ENCODE results near the gene SV2C.

The SV2C gene

GRCh38 chr5:76166886-76167576 is 83.8 kb downstream of the SV2C start:
- no peak for DNase-seq

GRCh38 chr5:76169146-76169905 is 86.1 kb downstream of the SV2C start:
- no peak for DNase-seq

DNA sequence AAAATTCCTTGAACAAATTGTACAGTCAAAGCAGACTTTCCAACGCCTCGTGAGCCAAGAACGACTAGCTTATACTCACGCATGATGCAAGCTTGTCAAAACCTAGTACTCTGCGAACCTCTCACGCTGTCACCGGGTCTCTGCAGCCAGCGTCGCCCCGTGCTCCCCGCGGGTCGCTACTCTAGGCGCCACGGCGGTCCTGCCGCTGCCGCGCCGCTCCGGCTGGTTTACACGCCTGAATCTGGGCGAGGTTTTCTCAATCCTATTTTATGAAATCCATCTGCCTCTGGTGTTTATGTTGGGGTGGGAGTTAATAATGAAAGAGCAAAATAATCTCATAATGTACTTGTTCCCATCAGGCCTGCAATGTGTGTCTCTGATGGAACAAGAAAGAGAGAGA is 90.9 kb downstream of the SV2C start:
- DNase-seq = no peak

- DNase-seq = peak; percentile 15
Measured at GRCh38 chr5:76175051-76175666, 92.0 kb downstream of the SV2C start.

GRCh38 chr5:76175821-76176403 is 92.7 kb downstream of the SV2C start:
- no peak for DNase-seq

GRCh38 chr5:76177978-76178377 is 94.8 kb downstream of the SV2C start:
- DNase-seq = no peak

GRCh38 chr5:76178913-76179312 is 95.7 kb downstream of the SV2C start:
- DNase-seq = no peak

GRCh38 chr5:76180814-76181805 is 97.9 kb downstream of the SV2C start:
- DNase-seq = no peak

GRCh38 chr5:76187386-76187785 is 104.2 kb downstream of the SV2C start:
- DNase-seq = no peak

DNA sequence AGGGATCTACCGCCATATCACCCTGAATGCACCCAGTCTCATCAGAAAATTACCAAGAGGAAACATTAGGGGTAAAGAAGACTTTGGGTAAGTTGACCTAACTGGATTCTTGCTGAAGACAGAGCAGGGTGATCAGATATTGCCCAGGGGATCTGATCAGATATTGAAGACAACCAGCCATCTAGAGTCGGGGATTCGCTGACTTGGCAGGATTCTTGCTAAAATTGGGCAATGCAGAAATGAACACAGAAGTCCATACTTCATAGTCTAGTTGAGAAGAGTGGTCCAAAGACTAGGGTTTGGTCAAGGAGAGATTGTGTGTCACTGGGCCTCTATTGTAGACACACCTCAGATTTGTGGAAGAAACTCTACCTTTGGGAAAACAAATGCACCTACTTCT is 107.2 kb downstream of the SV2C start:
- DNase-seq = no peak

DNA sequence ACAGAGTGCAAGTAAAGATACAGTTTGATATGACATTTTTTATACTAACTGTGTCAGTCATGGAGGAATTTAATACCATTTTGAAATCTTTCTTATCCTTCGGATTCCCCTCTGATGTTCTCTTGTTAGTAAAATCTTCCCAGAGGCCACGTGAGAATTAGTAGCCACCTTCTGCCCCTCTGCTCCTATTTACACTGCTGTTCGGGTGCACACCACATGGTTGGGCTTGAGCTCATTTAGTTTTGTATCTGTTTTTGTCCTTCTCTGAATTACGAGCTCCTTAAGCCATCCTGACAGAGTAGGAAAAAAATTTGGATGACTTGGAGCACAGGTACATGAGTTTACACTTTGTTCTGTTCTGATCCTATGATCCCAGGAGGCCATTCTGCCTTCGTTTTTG is 109.7 kb downstream of the SV2C start:
- DNase-seq = no peak

GRCh38 chr5:76193635-76194034 is 110.5 kb downstream of the SV2C start:
- DNase-seq = no peak

DNA sequence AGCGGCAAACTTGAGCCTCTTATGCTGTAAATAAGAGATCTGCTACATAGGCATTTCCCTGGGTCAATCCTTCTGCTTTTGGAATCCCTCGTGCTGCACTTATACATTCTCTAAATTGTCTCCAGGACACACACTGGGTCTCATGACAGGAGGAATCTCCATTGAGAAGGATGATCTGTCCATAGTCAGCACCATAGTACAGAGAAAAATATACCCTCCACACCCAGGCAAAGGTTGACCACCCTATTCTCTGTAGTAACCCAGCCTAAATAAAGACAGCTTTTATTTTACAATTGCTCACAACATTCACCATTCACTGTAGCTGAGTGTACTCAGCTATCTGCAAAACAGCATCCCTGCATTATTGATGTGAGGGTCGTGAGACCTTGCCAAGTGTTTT is 111.2 kb downstream of the SV2C start:
- DNase-seq = no peak

- DNase-seq = no peak
Measured at GRCh38 chr5:76196457-76196856, 113.3 kb downstream of the SV2C start.

GRCh38 chr5:76196886-76197489 is 113.8 kb downstream of the SV2C start:
- no peak for DNase-seq

DNA sequence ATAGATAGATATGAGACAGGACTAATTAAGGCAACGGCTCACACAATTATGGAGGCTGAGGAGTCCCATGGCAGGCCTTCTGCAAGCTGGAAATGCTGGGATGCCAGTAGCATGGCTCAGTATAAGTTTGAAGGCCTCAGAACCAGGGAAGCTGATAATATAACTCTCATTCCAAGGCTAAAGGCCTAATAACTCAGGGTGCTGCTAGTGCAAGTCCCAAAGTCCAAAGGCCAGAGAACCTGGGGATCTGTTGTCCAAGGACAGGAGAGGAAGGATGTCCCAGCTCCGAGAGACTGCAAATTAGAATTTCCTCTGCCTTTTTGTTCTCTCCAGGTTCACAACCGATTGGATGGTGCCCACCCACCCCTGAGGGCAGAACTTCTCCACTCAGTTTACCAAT is 114.5 kb downstream of the SV2C start:
- DNase-seq = no peak

GRCh38 chr5:76199336-76200318 is 116.4 kb downstream of the SV2C start:
- no peak for DNase-seq

DNA sequence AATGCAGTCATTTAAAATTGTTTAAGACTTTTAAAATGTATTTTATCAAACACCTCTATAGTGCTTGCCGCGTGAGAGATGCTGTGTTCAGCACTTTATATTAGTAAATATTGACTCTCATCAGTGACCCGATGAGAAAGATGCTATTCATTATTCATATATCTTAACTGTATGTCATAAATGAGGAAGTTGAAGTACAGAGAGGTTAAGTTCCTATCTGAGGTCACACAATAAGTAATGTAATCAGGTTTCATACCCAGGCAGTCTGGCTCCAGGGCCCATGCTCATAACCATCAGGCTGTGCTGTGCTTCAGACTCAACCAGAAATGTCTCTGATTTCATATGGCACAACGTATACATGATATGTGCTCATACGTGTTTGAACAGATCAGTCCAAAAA is 119.0 kb downstream of the SV2C start:
- DNase-seq = no peak

- no peak for DNase-seq
Measured at GRCh38 chr5:76204191-76204590, 121.0 kb downstream of the SV2C start.

- DNase-seq = no peak
Measured at GRCh38 chr5:76204713-76205112, 121.5 kb downstream of the SV2C start.

- DNase-seq = no peak
Measured at GRCh38 chr5:76207120-76207519, 123.9 kb downstream of the SV2C start.

All from COR-L47 (cell line).